ENCODE results near the gene IMPG2.
"Not testable (repeated sequence)": the region's sequence is repeated elsewhere in the genome, so short reads cannot be mapped to it uniquely, and the experiment has no call there.

Gene IMPG2

GRCh38 chr3:101320475-101320874, at the start of gene IMPG2:
Gene IMPG2 (minus strand): TSS chr3:101320575. CDS start chr3:101320372, 203 bp downstream.
- DNase-seq = no peak

- no peak for DNase-seq
These were observed 42.0 kb upstream of the IMPG2 start for GRCh38 chr3:101362406-101362805.

- DNase-seq = no peak
These were observed 31.5 kb upstream of the IMPG2 start for GRCh38 chr3:101351829-101352228.

GRCh38 chr3:101340591-101340990, 20.2 kb upstream of the IMPG2 start:
- no peak for DNase-seq

GRCh38 chr3:101333883-101334282, 13.5 kb upstream of the IMPG2 start:
- no peak for DNase-seq

- no peak for DNase-seq
These were observed 8.8 kb upstream of the IMPG2 start for GRCh38 chr3:101329016-101329673.

GRCh38 chr3:101325393-101326134, 5.2 kb upstream of the IMPG2 start:
- DNase-seq = no peak

- no peak for DNase-seq
These were observed 844 bp downstream of the IMPG2 start for GRCh38 chr3:101319531-101319930.

GRCh38 chr3:101312545-101312944, 7.8 kb downstream of the IMPG2 start:
- DNase-seq = no peak

GRCh38 chr3:101311676-101312075, 8.7 kb downstream of the IMPG2 start:
- no peak for DNase-seq

GRCh38 chr3:101310978-101311375, 9.4 kb downstream of the IMPG2 start:
- DNase-seq = no peak

- DNase-seq = not testable (repeated sequence)
These were observed 12.1 kb downstream of the IMPG2 start for GRCh38 chr3:101308147-101308772.

- no peak for DNase-seq
These were observed 16.5 kb downstream of the IMPG2 start for GRCh38 chr3:101303836-101304235.

- DNase-seq = no peak
These were observed 17.2 kb downstream of the IMPG2 start for GRCh38 chr3:101303089-101303731.

GRCh38 chr3:101300073-101300472, 20.3 kb downstream of the IMPG2 start:
- no peak for DNase-seq

GRCh38 chr3:101292027-101292426, 28.3 kb downstream of the IMPG2 start:
- DNase-seq = no peak

- DNase-seq = no peak
These were observed 32.1 kb downstream of the IMPG2 start for GRCh38 chr3:101288294-101288693.

GRCh38 chr3:101284757-101285156, 35.6 kb downstream of the IMPG2 start:
- DNase-seq = no peak

GRCh38 chr3:101281521-101282030, 38.8 kb downstream of the IMPG2 start:
- DNase-seq = no peak

- DNase-seq = no peak
These were observed 40.5 kb downstream of the IMPG2 start for GRCh38 chr3:101279765-101280385.

GRCh38 chr3:101279162-101279561, 41.2 kb downstream of the IMPG2 start:
- no peak for DNase-seq

- no peak for DNase-seq
These were observed 41.6 kb downstream of the IMPG2 start for GRCh38 chr3:101278727-101279126.

- no peak for DNase-seq
These were observed 46.8 kb downstream of the IMPG2 start for GRCh38 chr3:101273608-101274007.
